Measurements from ENCODE around the gene CLIP2. TPM values are rescaled to one million over a fixed set of nuclear protein-coding genes. Genes with fewer than 3 reads are reported as not detected.

The CLIP2 gene
- total RNA-seq, 4 donors from 2014 or later: 25.5 to 44.3 (median 37.1) TPM

GRCh38 chr7:74395745-74396311, 106.6 kb downstream of the CLIP2 start:
- WGBS: 79% methylated on average over 4 of the region's 4 CpGs
- Histone ChIP-seq H3K4me1 (peaks cover 15 to 22% (median 18%) of the 10 kb centered on the region in 4 donors), H3K27ac (replicated peaks in 1 of 4) (no peak overlapping the region), H3K4me3 (no peak overlapping the region), H3K9me3 (no peaks in the 10 kb centered on the region), H3K36me3 (peaks cover 3 to 60% (median 31%) of the 10 kb centered on the region in 4 donors), H3K27me3 (no peaks in the 10 kb centered on the region)
- intact Hi-C loops (cut with DNase I): no loop called here
- no peak for DNase-seq (ENCODE audit: extremely low spot score)
- TF ChIP-seq POLR2A (IDR thresholded peaks at IDR 0.05; ENCODE audit: low read depth) (no peak), POLR2AphosphoS5 (IDR thresholded peaks at IDR 0.05) (no peak)

GRCh38 chr7:74396993-74397392, 107.8 kb downstream of the CLIP2 start:
- no peak for DNase-seq (ENCODE audit: extremely low spot score)
- no peak overlapping the region for H3K4me3 ChIP-seq
- intact Hi-C loops (cut with DNase I): no loop called here
- H3K36me3 ChIP-seq: peaks cover 3 to 62% (median 40%) of the 10 kb centered on the region in 4 donors
- H3K9me3 ChIP-seq: no peaks in the 10 kb centered on the region
- peaks cover 15 to 22% (median 18%) of the 10 kb centered on the region in 4 donors for H3K4me1 ChIP-seq
- 95% methylated on average over 7 of the region's 11 CpGs for WGBS
- no peaks in the 10 kb centered on the region for H3K27me3 ChIP-seq
- TF ChIP-seq CTCF (IDR thresholded peaks at IDR 0.05): no peak
- TF ChIP-seq POLR2AphosphoS5 (IDR thresholded peaks at IDR 0.05): no peak
- no peak for TF ChIP-seq EP300 (IDR thresholded peaks at IDR 0.05)
- TF ChIP-seq POLR2A (IDR thresholded peaks at IDR 0.05; ENCODE audit: low read depth): no peak
- no peak overlapping the region for H3K27ac ChIP-seq (replicated peaks in 1 of 4)

GRCh38 chr7:74398426-74398825, 109.2 kb downstream of the CLIP2 start:
- H3K36me3 ChIP-seq: peaks cover 3 to 70% (median 51%) of the 10 kb centered on the region in 4 donors

GRCh38 chr7:74399006-74399405, 109.8 kb downstream of the CLIP2 start:
- Histone ChIP-seq H3K4me3 (no peak overlapping the region), H3K9me3 (no peaks in the 10 kb centered on the region), H3K4me1 (peaks cover 6 to 12% (median 8%) of the 10 kb centered on the region in 4 donors), H3K27ac (replicated peaks in 1 of 4) (no peak overlapping the region), H3K27me3 (no peaks in the 10 kb centered on the region), H3K36me3 (peaks cover 6 to 76% (median 57%) of the 10 kb centered on the region in 4 donors)
- DNase-seq (ENCODE audit: extremely low spot score): no peak
- TF ChIP-seq EP300 (IDR thresholded peaks at IDR 0.05): no peak
- intact Hi-C loops (cut with DNase I): no loop called here
- 88% methylated on average over 6 of the region's 6 CpGs for WGBS

More at GRCh38 chr7:74398426-74398825, 109.2 kb downstream of the CLIP2 start:
- WGBS: 95% methylated on average over 7 of the region's 8 CpGs
- intact Hi-C loops (cut with DNase I): no loop called here
- no peak for TF ChIP-seq CTCF (IDR thresholded peaks at IDR 0.05)
- TF ChIP-seq EP300 (IDR thresholded peaks at IDR 0.05): no peak
- TF ChIP-seq POLR2AphosphoS5 (IDR thresholded peaks at IDR 0.05): no peak
- no peak for TF ChIP-seq POLR2A (IDR thresholded peaks at IDR 0.05; ENCODE audit: low read depth)
- H3K4me3 ChIP-seq: no peak overlapping the region
- no peak overlapping the region for H3K27ac ChIP-seq (replicated peaks in 1 of 4)
- DNase-seq (ENCODE audit: extremely low spot score): no peak
- H3K9me3 ChIP-seq: no peaks in the 10 kb centered on the region
- peaks cover 11 to 18% (median 14%) of the 10 kb centered on the region in 4 donors for H3K4me1 ChIP-seq
- H3K27me3 ChIP-seq: no peaks in the 10 kb centered on the region

- Histone ChIP-seq H3K27me3 (no peaks in the 10 kb centered on the region), H3K36me3 (peaks cover 16 to 85% (median 63%) of the 10 kb centered on the region in 4 donors), H3K4me3 (no peak overlapping the region), H3K9me3 (no peaks in the 10 kb centered on the region), H3K27ac (replicated peaks in 1 of 4) (no peak overlapping the region), H3K4me1 (no peaks in the 10 kb centered on the region)
- intact Hi-C loops (cut with DNase I): loop anchor here (2.0 to 5.0 kb wide), 2 partner anchors 194 to 328 kb away; no protein-coding TSS in a partner anchor
- TF ChIP-seq EP300 (IDR thresholded peaks at IDR 0.05): no peak
- no peak for TF ChIP-seq POLR2AphosphoS5 (IDR thresholded peaks at IDR 0.05)
- no peak for TF ChIP-seq POLR2A (IDR thresholded peaks at IDR 0.05; ENCODE audit: low read depth)
- TF ChIP-seq CTCF (IDR thresholded peaks at IDR 0.05): no peak
- no peak for DNase-seq (ENCODE audit: extremely low spot score)
- 83% methylated on average over 8 of the region's 22 CpGs for WGBS
Observed at GRCh38 chr7:74400420-74401136, 111.4 kb downstream of the CLIP2 start.

Measured in esophagus muscularis mucosa (tissue), 4 donors.